Measurements from ENCODE around the gene CGN.

CGN gene

DNA sequence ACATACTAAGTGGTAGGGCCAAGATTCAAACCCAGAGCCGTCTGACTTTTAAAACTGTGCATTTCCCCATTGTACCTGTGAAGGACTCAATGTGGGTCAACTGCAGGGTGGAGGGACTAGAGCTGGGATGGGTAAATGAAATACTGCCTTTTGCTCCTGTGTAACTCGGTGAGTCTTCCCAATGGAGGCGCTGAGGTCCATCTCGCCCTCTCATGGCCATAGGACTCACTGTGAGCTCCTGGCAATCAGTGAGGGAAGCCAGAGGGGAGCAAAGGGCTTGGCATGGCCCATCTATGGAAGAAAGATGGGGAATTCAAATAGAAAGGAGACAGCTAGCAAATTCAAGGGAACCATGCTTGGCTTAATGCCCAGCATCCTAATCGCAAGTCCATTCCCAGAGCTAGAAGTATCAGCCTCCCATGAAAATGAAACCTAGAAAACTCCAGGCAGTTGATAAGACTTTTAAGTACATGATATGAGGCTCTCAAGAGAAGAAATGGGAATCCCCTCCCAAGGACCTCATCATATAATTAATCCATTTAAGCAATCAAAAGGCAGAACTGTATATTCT lies 25.4 kb upstream of the CGN start:
- H3K27me3 ChIP-seq (ENCODE audit: insufficient read depth, low read length, poor library complexity): no peaks in the 10 kb centered on the region
- no peak overlapping the region for H2AFZ ChIP-seq (ENCODE audit: low read depth, low read length)
- no peak overlapping the region for H3K4me3 ChIP-seq (ENCODE audit: low read depth in 1 of 2, low read length in 2 of 2)
- H4K20me1 ChIP-seq (ENCODE audit: insufficient read depth, low read length): no peaks in the 10 kb centered on the region
- H3K9ac ChIP-seq (ENCODE audit: low read depth, low read length): no peak overlapping the region
- H3K27ac ChIP-seq (ENCODE audit: low read length): no peak overlapping the region
- TF ChIP-seq EZH2 (IDR thresholded peaks at IDR 0.05; ENCODE audit: borderline replicate concordance, low read depth, low read length, severe bottlenecking): no peak
- no peak for TF ChIP-seq CTCF (IDR thresholded peaks at IDR 0.05; ENCODE audit: borderline replicate concordance, extremely low read depth, low read length, poor library complexity, severe bottlenecking)
- H3K36me3 ChIP-seq (ENCODE audit: insufficient read depth, low read length): no peaks in the 10 kb centered on the region
- H3K79me2 ChIP-seq (ENCODE audit: insufficient read depth, low read length): no peaks in the 10 kb centered on the region
- H3K9me3 ChIP-seq (ENCODE audit: insufficient read depth, low read length, severe bottlenecking): peaks cover 9% of the 10 kb centered on the region
- DNase-seq (no peak), ATAC-seq (ENCODE audit: insufficient read depth, low read depth) (no peak)
- no peak overlapping the region for H3K4me2 ChIP-seq (ENCODE audit: insufficient read depth, low read length)
- H3K4me1 ChIP-seq (ENCODE audit: insufficient read depth, low read length): no peaks in the 10 kb centered on the region

DNA sequence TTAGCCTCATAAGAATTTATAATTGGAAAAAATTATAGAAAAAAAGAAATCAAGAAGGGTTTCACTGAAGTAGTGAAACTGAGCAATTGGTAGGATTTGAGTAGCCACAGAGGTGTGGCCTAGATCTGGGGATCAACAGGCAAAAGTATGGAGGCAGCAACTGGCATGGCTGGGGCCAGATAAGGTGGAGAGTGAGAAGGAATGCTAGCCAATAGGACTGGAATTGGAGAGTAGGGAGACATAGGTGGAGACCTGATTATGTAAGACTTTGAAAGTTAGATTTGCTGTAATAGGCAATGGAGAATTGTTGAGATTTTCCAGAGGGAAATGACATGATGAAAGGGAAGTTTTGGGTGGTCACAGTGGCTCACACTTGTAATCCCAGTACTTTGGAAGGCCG lies 24.6 kb upstream of the CGN start:
- Histone ChIP-seq H3K27ac (ENCODE audit: low read length) (no peak overlapping the region), H3K4me1 (ENCODE audit: insufficient read depth, low read length) (no peaks in the 10 kb centered on the region), H3K4me3 (ENCODE audit: low read depth in 1 of 2, low read length in 2 of 2) (no peak overlapping the region), H2AFZ (ENCODE audit: low read depth, low read length) (no peak overlapping the region), H3K9ac (ENCODE audit: low read depth, low read length) (no peak overlapping the region), H3K79me2 (ENCODE audit: insufficient read depth, low read length) (no peaks in the 10 kb centered on the region), H3K36me3 (ENCODE audit: insufficient read depth, low read length) (no peaks in the 10 kb centered on the region), H3K9me3 (ENCODE audit: insufficient read depth, low read length, severe bottlenecking) (peaks cover 6% of the 10 kb centered on the region), H4K20me1 (ENCODE audit: insufficient read depth, low read length) (no peaks in the 10 kb centered on the region), H3K27me3 (ENCODE audit: insufficient read depth, low read length, poor library complexity) (no peaks in the 10 kb centered on the region), H3K4me2 (ENCODE audit: insufficient read depth, low read length) (no peak overlapping the region)
- ATAC-seq (ENCODE audit: insufficient read depth, low read depth) (no peak), DNase-seq (no peak)
- no peak for TF ChIP-seq EZH2 (IDR thresholded peaks at IDR 0.05; ENCODE audit: borderline replicate concordance, low read depth, low read length, severe bottlenecking)
- TF ChIP-seq CTCF (IDR thresholded peaks at IDR 0.05; ENCODE audit: borderline replicate concordance, extremely low read depth, low read length, poor library complexity, severe bottlenecking): no peak

DNA sequence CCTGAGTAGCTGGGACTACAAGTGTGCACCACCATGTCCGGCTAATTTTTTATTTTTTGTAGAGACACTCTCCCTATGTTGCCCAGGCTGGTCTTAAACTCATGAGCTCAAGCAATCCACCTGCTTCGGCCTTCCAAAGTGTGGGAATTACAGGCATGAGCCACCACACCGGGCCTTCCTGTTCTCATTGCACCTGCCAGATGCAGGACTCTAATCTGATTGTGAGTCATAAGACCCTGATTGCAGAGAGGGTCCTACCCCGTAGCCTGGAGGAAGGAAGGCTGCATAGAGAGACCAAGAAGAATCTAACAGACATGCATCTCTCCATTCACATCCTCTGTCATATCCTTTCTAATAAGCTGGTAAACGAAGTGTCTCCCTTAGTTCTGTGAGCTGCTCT lies 19.5 kb upstream of the CGN start:
- H3K27ac ChIP-seq (ENCODE audit: low read length): no peak overlapping the region
- no peak overlapping the region for H2AFZ ChIP-seq (ENCODE audit: low read depth, low read length)
- no peak overlapping the region for H3K4me2 ChIP-seq (ENCODE audit: insufficient read depth, low read length)
- H3K36me3 ChIP-seq (ENCODE audit: insufficient read depth, low read length): no peaks in the 10 kb centered on the region
- DNase-seq (no peak), ATAC-seq (ENCODE audit: insufficient read depth, low read depth) (no peak)
- TF ChIP-seq CTCF (IDR thresholded peaks at IDR 0.05; ENCODE audit: borderline replicate concordance, extremely low read depth, low read length, poor library complexity, severe bottlenecking) (no peak), EZH2 (IDR thresholded peaks at IDR 0.05; ENCODE audit: borderline replicate concordance, low read depth, low read length, severe bottlenecking) (no peak)
- no peaks in the 10 kb centered on the region for H3K9me3 ChIP-seq (ENCODE audit: insufficient read depth, low read length, severe bottlenecking)
- no peak overlapping the region for H3K4me3 ChIP-seq (ENCODE audit: low read depth in 1 of 2, low read length in 2 of 2)
- H3K27me3 ChIP-seq (ENCODE audit: insufficient read depth, low read length, poor library complexity): no peaks in the 10 kb centered on the region
- no peaks in the 10 kb centered on the region for H3K4me1 ChIP-seq (ENCODE audit: insufficient read depth, low read length)
- H3K9ac ChIP-seq (ENCODE audit: low read depth, low read length): no peak overlapping the region
- H4K20me1 ChIP-seq (ENCODE audit: insufficient read depth, low read length): no peaks in the 10 kb centered on the region
- H3K79me2 ChIP-seq (ENCODE audit: insufficient read depth, low read length): no peaks in the 10 kb centered on the region

DNA sequence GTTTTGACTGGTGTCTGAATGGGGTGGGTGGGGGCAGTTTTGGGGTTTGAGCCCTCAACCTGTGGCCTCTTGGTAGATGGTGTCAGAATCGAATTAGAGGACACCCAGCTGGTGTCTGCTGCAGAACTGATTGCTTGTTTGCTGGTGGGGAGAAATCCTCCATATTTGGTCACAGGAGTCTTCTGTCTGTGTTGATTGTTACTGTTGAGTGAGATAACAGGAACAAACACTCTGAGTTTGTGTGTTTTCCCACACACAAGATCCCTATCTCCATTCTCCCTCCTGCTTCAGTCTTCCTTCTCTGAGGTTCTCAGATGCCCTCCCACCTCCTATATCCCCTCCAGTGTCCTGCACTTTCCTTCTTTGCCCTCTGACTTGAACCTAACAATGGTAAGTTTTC lies 19.1 kb upstream of the CGN start:
- DNase-seq (no peak), ATAC-seq (ENCODE audit: insufficient read depth, low read depth) (no peak)
- TF ChIP-seq CTCF (IDR thresholded peaks at IDR 0.05; ENCODE audit: borderline replicate concordance, extremely low read depth, low read length, poor library complexity, severe bottlenecking) (no peak), EZH2 (IDR thresholded peaks at IDR 0.05; ENCODE audit: borderline replicate concordance, low read depth, low read length, severe bottlenecking) (no peak)
- H3K9ac ChIP-seq (ENCODE audit: low read depth, low read length): no peak overlapping the region
- H2AFZ ChIP-seq (ENCODE audit: low read depth, low read length): no peak overlapping the region
- H3K4me2 ChIP-seq (ENCODE audit: insufficient read depth, low read length): no peak overlapping the region
- no peaks in the 10 kb centered on the region for H3K27me3 ChIP-seq (ENCODE audit: insufficient read depth, low read length, poor library complexity)
- no peaks in the 10 kb centered on the region for H3K36me3 ChIP-seq (ENCODE audit: insufficient read depth, low read length)
- no peaks in the 10 kb centered on the region for H3K9me3 ChIP-seq (ENCODE audit: insufficient read depth, low read length, severe bottlenecking)
- no peaks in the 10 kb centered on the region for H4K20me1 ChIP-seq (ENCODE audit: insufficient read depth, low read length)
- no peaks in the 10 kb centered on the region for H3K79me2 ChIP-seq (ENCODE audit: insufficient read depth, low read length)
- H3K4me3 ChIP-seq (ENCODE audit: low read depth in 1 of 2, low read length in 2 of 2): no peak overlapping the region
- H3K4me1 ChIP-seq (ENCODE audit: insufficient read depth, low read length): no peaks in the 10 kb centered on the region
- H3K27ac ChIP-seq (ENCODE audit: low read length): no peak overlapping the region
